Superior temporal gyrus (tissue), 1 donor: ENCODE data around the gene SPC24.

Experiments
- DNase-seq: peaks from one replicate; pipeline ENCODE4 v3.0.0-alpha.2; 2016; ENCODE audit errors: extremely low spot score

Gene SPC24, protein sequence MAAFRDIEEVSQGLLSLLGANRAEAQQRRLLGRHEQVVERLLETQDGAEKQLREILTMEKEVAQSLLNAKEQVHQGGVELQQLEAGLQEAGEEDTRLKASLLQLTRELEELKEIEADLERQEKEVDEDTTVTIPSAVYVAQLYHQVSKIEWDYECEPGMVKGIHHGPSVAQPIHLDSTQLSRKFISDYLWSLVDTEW

GRCh38 chr19:11155373-11156120 lies at the start of gene SPC24:
SPC24 (minus strand) TSS chr19:11155782; CDS start chr19:11155776, 6 bp downstream.
- peak; percentile 99 for DNase-seq

- no peak for DNase-seq
These were observed 49.4 kb upstream of the SPC24 start for GRCh38 chr19:11204943-11205349.

- no peak for DNase-seq
These were observed 48.6 kb upstream of the SPC24 start for GRCh38 chr19:11204076-11204602.

- peak; percentile 63 for DNase-seq
These were observed 47.9 kb upstream of the SPC24 start for GRCh38 chr19:11203194-11204075.

DNA sequence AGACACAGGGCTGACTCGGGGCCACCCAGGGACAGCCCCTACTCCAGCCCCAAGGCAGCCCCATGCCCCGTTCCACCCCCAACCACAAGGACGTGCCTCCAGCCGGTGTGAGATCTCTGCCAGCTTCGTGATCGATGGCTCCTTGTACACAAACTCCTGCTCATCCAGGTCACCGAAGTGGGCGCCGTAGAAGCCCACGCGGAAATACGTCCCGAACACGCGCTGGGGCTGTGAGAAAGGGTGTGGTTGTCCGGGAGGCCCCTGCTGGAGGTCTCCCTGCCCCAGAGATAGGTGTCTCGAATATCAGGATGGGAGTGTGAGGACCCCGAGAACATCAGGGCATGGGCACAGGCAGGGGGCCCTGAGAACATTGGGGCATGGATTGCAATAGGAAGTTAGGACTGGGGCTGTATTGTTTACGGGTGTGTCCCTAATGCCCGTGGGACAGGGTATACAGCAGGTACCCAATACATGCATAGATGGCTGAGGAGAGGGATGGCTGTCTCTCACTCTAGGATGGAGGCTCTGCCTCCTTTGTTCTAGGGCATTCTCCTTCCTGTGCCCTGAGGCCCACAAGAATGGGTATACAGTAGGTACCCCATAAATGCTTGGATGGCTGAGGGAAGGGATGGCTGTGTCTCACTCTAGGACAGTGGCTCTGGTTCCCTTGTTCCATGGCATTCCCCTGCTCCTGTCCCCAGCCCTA lies 47.1 kb upstream of the SPC24 start:
- no peak for DNase-seq

- DNase-seq: no peak
These were observed 46.2 kb upstream of the SPC24 start for GRCh38 chr19:11201791-11202190.

- DNase-seq: no peak
These were observed 45.3 kb upstream of the SPC24 start for GRCh38 chr19:11200931-11201330.

DNA sequence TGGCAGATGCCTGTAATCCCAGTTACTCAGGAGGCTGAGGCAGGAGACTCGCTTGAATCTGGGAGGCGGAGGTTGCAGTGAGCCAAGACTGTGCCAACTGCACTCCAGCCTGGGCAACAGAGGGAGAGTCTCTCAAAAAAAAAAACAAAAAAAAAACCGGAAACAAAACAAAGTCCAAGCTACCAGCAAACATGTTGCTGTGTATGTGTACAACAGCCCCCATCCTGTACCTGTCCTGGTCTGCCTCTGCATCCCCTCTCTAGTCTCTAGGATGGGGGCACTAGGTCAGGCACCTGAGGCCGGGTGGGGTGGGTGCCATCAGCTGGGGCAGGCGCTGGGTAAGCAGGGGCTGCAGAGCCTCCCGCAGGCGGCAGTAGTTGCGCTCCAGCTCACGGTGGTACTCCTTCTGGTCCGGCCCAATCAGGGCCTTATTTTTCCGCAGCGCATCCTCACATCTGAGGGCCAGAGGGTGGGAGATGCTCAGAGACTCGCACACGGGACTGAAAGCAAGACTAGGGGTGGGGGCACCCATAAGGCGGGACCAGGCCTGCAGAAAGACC lies 44.5 kb upstream of the SPC24 start:
- DNase-seq: no peak

DNA sequence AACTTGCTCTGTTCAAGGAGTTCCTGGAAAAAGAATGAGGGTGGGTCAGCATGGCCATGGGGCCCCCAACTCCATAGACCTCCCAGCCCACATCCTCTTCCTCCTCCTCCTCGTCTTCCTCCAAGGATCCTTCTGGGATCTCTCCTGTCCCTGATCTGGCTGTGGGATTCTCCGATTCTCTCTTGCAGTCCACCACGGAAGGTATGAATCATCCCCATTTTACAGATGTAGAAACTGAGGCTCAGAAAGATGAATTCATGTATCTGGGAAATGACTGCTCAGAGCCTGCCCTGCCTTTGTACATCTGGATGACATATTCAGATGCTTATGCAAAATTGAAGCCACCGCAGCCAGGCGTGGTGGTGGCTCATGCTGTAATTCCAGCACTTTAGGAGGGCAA lies 43.9 kb upstream of the SPC24 start:
- DNase-seq: no peak

DNA sequence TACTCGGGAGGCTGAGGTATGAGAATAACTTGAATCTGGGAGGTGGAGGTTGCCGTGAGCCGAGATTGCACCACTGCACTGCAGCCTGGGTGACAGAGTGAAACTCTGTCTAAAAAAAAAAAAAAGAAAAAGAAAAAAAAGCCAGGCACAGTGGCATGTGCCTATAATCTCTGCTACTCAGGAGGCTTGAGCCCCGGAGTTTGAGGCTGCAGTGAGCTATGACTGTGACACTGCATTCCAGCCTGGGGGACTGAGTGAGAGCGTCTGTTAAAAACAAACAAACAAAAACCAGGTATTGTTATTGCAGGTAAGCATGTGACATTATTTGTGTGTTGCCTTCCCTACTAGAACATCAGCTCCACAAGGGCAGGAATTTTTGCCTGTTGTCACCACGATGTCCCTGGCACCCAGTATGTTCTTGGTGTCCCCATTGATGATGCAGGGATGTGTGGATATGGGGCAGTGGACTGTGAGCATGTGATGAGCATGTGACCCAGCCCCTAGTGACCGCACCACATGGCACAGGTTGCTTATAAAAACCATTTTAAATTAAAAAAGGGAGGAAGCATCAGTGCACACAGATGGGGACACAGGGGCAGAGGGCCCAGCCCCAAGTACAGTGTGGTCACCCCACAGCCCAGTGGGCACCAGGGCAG lies 43.3 kb upstream of the SPC24 start:
- DNase-seq: no peak

DNA sequence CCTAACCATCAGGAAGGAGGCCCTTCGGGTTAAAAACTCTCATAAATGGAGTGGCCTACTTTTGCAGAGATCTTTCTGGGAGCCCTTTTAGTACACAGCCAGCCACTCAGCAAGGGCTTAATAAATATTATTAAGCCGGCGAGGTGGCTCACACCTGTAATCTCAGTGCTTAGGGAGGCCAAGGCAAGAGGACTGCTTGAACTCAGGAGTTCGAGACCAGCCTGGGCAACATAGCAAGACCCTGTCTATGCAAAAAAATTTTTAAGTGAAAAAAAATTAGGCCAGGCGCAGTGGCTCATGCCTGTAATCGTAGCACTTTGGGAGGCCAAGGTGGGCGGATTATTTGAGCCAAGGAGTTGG lies 42.6 kb upstream of the SPC24 start:
- DNase-seq: no peak

GRCh38 chr19:11197291-11198174 lies 42.0 kb upstream of the SPC24 start, which contains the start of gene KANK2:
KANK2 (minus strand) TSS chr19:11197545; CDS start chr19:11194511, 3,034 bp downstream.
- peak; percentile 74 for DNase-seq

- DNase-seq: no peak
These were observed 41.1 kb upstream of the SPC24 start for GRCh38 chr19:11196406-11197287.

DNA sequence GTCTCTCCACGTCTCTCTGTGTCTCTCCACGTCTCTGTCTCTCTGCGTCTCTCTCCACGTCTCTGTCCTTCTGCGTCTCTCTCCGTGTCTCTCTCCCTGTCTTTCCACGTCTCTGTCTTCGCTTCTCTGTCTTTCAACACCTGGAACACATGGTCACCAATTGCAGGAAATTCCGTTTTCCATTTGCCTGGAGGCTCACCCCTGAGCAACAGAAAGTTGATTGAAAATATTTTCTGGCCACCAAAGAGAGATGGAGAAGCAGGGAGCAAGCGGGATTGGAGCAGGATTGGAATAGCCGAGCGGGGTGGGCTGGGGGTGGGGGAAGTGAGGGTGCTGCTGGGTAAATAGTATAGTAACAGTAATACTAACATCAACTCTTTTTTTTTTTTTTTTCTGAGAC lies 40.1 kb upstream of the SPC24 start:
- no peak for DNase-seq

GRCh38 chr19:11194656-11195558 lies 39.3 kb upstream of the SPC24 start:
- no peak for DNase-seq

GRCh38 chr19:11194173-11194572 lies 38.6 kb upstream of the SPC24 start:
- DNase-seq: no peak
